Measurements from ENCODE around the gene RUNX1.

GRCh38 chr21:34858559-34858958 lies 190.5 kb downstream of the RUNX1 start:
- TF ChIP-seq CTCF (IDR thresholded peaks at IDR 0.05 in 8 of 11, conservative IDR thresholded peaks at IDR 0.05 in 3 of 11) (no peak), POLR2AphosphoS5 (IDR thresholded peaks at IDR 0.05) (no peak)

Data from spleen (tissue), 7 donors.